ENCODE data around the gene VPS4A. TPM values are rescaled to one million over a fixed set of nuclear protein-coding genes. Genes with fewer than 3 reads are reported as not detected.
"Not testable (repeated sequence)": the region's sequence is repeated elsewhere in the genome, so short reads cannot be mapped to it uniquely, and the experiment has no call there.

Gene VPS4A
- total RNA-seq, 2 donors from 2014 or later = 29.8 to 30.7 TPM

DNA sequence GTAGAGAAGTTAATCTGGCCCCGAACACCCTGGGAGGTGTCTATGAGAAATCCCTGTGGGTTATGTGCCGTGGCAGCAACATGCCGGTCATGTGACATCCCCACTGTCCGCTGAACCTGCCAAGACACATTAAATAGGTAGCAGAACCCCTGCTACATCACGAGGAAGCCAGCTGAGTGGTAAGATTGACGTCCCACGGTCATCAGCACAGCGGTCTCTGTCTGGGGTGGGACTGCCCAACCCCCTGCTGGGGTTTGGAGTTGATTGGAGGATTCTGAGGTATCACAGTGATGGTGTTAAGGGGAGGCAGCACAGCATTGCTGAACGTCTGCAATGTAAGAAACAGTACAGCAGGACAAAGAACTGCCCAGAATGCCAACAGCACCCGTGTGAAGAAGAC lies 38.4 kb downstream of the VPS4A start:
- no peak for DNase-seq
- TF ChIP-seq, protein P1, sequence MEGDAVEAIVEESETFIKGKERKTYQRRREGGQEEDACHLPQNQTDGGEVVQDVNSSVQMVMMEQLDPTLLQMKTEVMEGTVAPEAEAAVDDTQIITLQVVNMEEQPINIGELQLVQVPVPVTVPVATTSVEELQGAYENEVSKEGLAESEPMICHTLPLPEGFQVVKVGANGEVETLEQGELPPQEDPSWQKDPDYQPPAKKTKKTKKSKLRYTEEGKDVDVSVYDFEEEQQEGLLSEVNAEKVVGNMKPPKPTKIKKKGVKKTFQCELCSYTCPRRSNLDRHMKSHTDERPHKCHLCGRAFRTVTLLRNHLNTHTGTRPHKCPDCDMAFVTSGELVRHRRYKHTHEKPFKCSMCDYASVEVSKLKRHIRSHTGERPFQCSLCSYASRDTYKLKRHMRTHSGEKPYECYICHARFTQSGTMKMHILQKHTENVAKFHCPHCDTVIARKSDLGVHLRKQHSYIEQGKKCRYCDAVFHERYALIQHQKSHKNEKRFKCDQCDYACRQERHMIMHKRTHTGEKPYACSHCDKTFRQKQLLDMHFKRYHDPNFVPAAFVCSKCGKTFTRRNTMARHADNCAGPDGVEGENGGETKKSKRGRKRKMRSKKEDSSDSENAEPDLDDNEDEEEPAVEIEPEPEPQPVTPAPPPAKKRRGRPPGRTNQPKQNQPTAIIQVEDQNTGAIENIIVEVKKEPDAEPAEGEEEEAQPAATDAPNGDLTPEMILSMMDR (IDR thresholded peaks at IDR 0.05) = no peak
- no peak for TF ChIP-seq POLR2A (IDR thresholded peaks at IDR 0.05)
- no peak overlapping the region for H3K4me3 ChIP-seq

DNA sequence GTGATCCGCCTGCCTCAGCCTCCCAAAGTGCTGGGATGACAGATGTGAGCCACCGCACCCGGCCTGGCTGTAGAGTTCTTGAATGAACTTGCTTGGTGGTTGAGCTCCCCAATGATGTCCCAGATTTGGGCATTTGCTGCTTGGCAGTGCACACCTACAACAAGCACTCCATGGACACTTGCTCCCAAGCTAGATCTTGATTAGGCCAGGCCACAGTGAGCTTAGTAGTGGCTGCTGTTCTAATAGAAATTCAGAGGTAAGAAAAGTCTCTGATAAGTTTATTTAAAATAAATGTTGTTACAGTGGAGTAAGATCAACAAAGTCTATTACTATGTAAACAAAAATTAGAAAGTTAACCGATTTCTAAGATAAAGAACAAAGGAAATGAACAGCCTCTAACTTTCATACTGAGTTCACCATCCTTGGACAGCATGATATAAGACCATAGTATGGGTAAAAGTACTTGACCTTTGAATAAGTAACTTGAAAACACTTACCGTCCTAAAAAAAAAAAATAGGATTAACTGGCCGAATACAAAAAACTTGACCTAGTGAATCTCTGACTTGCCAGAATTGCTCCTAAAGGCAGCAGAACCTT lies 39.5 kb downstream of the VPS4A start:
- Histone ChIP-seq H3K27me3 (no peaks in the 10 kb centered on the region), H3K4me3 (peak overlapping the region; percentile 40 to 50), H3K27ac (peak overlapping the region; percentile 32 to 90 (median 79)), H3K36me3 (replicated peaks in 1 of 2; ENCODE audit: insufficient read depth in 1 of 2, low read depth in 2 of 2) (peaks cover 0 to 2% of the 10 kb centered on the region in 2 donors), H3K4me1 (peaks cover 38% of the 10 kb centered on the region), H3K9me3 (no peaks in the 10 kb centered on the region)
- TF ChIP-seq POLR2A (IDR thresholded peaks at IDR 0.05) = no peak
- TF ChIP-seq, protein P1 (IDR thresholded peaks at IDR 0.05) = no peak
- ATAC-seq (peak; percentile 26), DNase-seq (peak in 3 of 4 donors; percentile 28 to 42 (median 32))
- WGBS, 2 donors = 26 to 28% methylated on average over 6 of the region's 6 CpGs
- intact Hi-C loops (cut with DNase I) = no loop called here

More for the DNA sequence above, 38.4 kb downstream of the VPS4A start:
- intact Hi-C loops (cut with DNase I) = no loop called here
- Histone ChIP-seq H3K27me3 (no peaks in the 10 kb centered on the region), H3K36me3 (replicated peaks in 1 of 2; ENCODE audit: insufficient read depth in 1 of 2, low read depth in 2 of 2) (peaks cover 0 to 2% of the 10 kb centered on the region in 2 donors), H3K4me1 (peaks cover 38% of the 10 kb centered on the region), H3K27ac (peak overlapping the region in 2 of 4 donors; percentile 77 to 81), H3K9me3 (no peaks in the 10 kb centered on the region)
- no peak for ATAC-seq
- 39 to 54% methylated on average over 9 to 10 of the region's 10 CpGs for WGBS, 2 donors

DNA sequence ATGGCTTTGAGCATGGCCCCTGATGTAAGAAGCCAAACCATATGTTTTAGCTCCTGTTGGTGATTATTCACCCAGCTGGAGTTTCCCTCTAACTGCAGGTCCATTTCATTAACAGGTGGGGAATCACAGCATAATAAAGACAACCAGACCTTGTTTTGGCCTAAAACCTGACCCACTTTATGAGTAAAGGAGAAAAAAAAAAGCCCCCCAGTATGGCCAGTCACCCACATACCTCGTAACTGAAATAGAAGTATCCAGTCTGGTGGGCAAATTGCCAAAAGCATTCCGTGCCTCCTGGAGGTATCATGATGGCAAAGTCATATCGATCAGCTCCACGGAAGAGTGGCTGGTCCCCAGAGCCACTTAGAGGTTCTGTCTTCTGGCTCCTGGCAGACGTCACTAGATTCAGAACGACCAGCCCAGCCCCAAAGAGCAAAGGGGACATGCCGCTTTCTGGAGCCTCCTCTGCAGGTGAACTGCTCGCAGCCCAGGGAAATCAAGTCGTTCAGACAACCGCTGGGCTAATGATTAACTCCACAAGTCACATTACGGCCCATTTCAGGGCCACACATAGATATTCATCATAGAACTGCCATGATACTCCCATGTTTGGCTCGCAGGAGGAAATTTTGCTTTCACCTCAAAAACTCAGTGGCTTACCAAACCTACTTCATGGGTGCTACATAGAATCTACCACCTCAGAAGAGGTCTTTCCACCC lies 40.3 kb downstream of the VPS4A start, which contains the start of gene TMED6:
Gene TMED6, minus strand, starts transcription at position 478 of the 719 bp plus-strand sequence. Its CDS starts 33 bp downstream, at position 445.
- ATAC-seq (peak; percentile 91), DNase-seq (peak; percentile 82 to 92 (median 87))
- intact Hi-C loops (cut with DNase I) = no loop called here
- Histone ChIP-seq H3K9me3 (no peaks in the 10 kb centered on the region), H3K36me3 (replicated peaks in 1 of 2; ENCODE audit: insufficient read depth in 1 of 2, low read depth in 2 of 2) (peaks cover 0 to 4% of the 10 kb centered on the region in 2 donors), H3K4me1 (peaks cover 38% of the 10 kb centered on the region), H3K27ac (peak within 1 kb of the TSS; percentile 69 to 90 (median 79)), H3K4me3 (peak within 1 kb of the TSS; percentile 40 to 50), H3K27me3 (no peaks in the 10 kb centered on the region)
- peak; percentile 32 to 91 (median 86) for TF ChIP-seq POLR2A (IDR thresholded peaks at IDR 0.05)
- TF ChIP-seq, protein P1 (IDR thresholded peaks at IDR 0.05) = peak in 2 of 7 experiments; percentile 4 to 9
- WGBS, 2 donors = 4 to 19% methylated on average over 7 to 12 of the region's 12 CpGs

DNA sequence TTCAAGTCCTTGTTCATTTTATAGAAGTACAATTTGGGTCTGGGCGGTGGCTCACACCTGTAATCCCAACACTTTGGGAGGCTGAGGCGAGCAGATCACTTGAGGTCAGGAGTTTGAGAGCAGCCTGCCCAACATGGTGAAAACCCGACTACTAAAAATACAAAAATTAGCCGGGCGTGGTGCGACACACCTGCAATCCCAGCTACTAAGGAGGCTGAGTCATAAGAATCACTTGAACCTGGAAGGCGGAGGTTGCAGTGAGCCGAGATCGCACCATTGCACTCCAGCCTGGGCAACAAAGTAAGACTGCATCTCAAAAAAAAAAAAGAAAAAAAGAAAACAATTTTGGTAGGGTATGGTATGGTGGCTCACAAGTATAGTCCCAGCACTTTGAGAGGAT lies 48.9 kb downstream of the VPS4A start:
- H3K4me3 ChIP-seq; DNase-seq; H3K27ac ChIP-seq; H3K27me3 ChIP-seq; H3K4me1 ChIP-seq; ATAC-seq; H3K9me3 ChIP-seq; intact Hi-C loops (cut with DNase I); H3K36me3 ChIP-seq (replicated peaks in 1 of 2; ENCODE audit: insufficient read depth in 1 of 2, low read depth in 2 of 2): not testable (repeated sequence)
- 93 to 96% methylated on average over 9 of the region's 9 CpGs for WGBS, 2 donors

DNA sequence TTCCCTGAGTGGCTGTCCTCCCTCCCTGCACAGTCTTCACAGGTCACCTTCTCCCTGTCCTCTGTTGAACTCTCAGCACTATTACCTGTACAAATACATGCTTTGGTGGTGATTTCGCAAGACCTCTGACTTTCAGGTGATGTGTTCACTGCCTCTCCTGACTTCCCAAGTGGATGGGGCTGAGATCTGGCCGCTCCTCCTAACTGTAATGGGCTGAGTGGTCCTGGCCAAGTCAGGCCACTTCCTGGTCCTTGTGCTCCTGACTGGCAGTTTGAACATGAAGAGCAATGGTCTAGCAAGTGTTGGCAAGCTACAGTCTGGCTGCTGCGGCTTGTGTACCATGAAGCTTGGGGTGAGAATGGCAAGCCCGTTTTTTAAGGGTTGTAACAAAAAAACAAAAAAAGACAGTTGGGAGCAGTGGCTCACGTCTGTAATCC lies 52.1 kb downstream of the VPS4A start:
- no peaks in the 10 kb centered on the region for H3K4me1 ChIP-seq
- peaks cover 0 to 22% of the 10 kb centered on the region in 2 donors for H3K36me3 ChIP-seq (replicated peaks in 1 of 2; ENCODE audit: insufficient read depth in 1 of 2, low read depth in 2 of 2)
- no peaks in the 10 kb centered on the region for H3K27me3 ChIP-seq
- no peak overlapping the region for H3K27ac ChIP-seq
- no peak for TF ChIP-seq POLR2A (IDR thresholded peaks at IDR 0.05)
- TF ChIP-seq, protein P1 (IDR thresholded peaks at IDR 0.05) = no peak
- no peaks in the 10 kb centered on the region for H3K9me3 ChIP-seq
- WGBS, 2 donors = 92% methylated on average over 5 of the region's 5 CpGs
- DNase-seq = no peak
- H3K4me3 ChIP-seq = no peak overlapping the region
- intact Hi-C loops (cut with DNase I) = no loop called here
- peak; percentile 21 for ATAC-seq

Data from body of pancreas (tissue), 4 donors.